Epidermal melanocyte (primary cell): ENCODE results near the gene S1PR2.
"Not testable (repeated sequence)": the region's sequence is repeated elsewhere in the genome, so short reads cannot be mapped to it uniquely, and the experiment has no call there.

ENCODE experiments used
- DNase-seq: peaks from one replicate; pipeline ENCODE4 v3.0.0; 2011; ENCODE audit warnings: low spot score; ENCODE audit not compliant: insufficient read length

S1PR2 gene

DNA sequence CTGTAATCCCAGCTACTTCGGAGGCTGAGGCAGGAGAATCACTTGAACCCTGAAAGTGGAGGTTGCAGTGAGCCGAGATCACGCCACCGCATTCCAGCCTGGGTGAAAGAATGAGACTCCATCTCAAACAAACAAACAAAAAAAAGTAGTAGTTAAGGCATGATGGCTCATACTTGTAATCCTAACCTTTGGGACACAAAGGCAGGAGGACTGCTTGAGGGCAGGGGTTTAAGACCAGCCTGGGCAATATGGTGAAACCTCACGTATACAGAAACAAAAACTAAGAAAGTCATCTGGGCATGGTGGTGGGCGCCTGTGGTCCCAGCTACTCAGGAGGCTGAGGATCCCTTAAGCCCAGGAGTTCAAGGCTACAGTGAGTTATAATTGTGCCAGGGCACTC lies 38.2 kb downstream of the S1PR2 start:
- no peak for DNase-seq

GRCh38 chr19:10191347-10191746 lies 39.8 kb downstream of the S1PR2 start:
- no peak for DNase-seq

- DNase-seq = no peak
These were observed 41.1 kb downstream of the S1PR2 start for GRCh38 chr19:10190026-10190425.

GRCh38 chr19:10189616-10190015 lies 41.5 kb downstream of the S1PR2 start:
- no peak for DNase-seq

- no peak for DNase-seq
These were observed 43.8 kb downstream of the S1PR2 start for GRCh38 chr19:10187315-10187714.

DNA sequence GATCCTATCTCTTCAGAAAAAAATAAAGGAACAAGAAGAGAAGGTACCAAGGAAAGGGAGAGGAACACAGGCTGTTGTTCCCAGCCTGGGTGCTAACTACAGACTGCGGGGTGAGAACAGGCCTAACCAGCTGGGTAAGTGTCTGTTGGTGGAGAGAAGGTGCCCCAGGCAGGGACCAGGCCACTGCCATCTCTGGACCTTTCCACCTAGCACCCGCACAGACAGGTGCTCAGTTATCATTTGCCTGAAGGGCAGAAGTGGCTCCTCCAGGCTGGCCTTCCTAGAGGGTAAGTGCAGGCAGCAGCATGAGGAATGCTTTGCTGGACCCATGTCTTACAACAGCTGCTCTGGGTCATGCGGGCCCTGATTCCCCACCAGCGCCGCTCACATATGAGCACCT lies 46.5 kb downstream of the S1PR2 start:
- DNase-seq = no peak

GRCh38 chr19:10183926-10184325 lies 47.2 kb downstream of the S1PR2 start:
- DNase-seq = no peak

GRCh38 chr19:10182847-10183246 lies 48.3 kb downstream of the S1PR2 start:
- DNase-seq = no peak

GRCh38 chr19:10182076-10182475 lies 49.1 kb downstream of the S1PR2 start:
- DNase-seq = no peak

DNA sequence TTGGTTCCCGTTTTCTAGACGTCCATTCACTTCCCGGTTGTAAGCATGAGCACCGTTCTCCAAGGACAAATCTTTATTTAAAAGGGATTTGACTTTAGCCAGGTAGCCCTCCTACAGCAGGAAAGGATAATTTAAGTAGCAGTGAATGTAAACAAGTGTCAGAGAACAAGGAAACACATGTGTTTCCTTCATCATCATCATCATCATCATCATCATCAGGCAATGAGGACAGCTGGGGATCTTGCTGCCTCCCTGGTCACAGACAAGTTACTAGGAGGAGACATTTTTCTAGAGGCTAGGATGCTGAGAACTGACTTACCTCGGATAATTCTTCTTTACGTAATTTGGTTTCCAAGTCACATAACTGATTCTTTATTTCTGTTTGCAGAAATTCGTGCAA lies 50.7 kb downstream of the S1PR2 start:
- no peak for DNase-seq

- DNase-seq = not testable (repeated sequence)
These were observed 51.1 kb downstream of the S1PR2 start for GRCh38 chr19:10180024-10180423.

GRCh38 chr19:10173527-10173926 lies 57.6 kb downstream of the S1PR2 start:
- DNase-seq = no peak
